ENCODE data around the gene GPER1.

Gene GPER1

GRCh38 chr7:1103009-1103788, 15.3 kb downstream of the GPER1 start:
- TF ChIP-seq POLR2A (IDR thresholded peaks at IDR 0.05; ENCODE audit: low read depth, low read length), result no peak
- DNase-seq (ENCODE audit: insufficient read length, low spot score) (no peak), FAIRE-seq (no peak)

- DNase-seq (ENCODE audit: insufficient read length, low spot score), result no peak
- no peak for FAIRE-seq
- no peak for TF ChIP-seq POLR2A (IDR thresholded peaks at IDR 0.05; ENCODE audit: low read depth, low read length)
These were observed 16.0 kb downstream of the GPER1 start for GRCh38 chr7:1103789-1104515.

DNA sequence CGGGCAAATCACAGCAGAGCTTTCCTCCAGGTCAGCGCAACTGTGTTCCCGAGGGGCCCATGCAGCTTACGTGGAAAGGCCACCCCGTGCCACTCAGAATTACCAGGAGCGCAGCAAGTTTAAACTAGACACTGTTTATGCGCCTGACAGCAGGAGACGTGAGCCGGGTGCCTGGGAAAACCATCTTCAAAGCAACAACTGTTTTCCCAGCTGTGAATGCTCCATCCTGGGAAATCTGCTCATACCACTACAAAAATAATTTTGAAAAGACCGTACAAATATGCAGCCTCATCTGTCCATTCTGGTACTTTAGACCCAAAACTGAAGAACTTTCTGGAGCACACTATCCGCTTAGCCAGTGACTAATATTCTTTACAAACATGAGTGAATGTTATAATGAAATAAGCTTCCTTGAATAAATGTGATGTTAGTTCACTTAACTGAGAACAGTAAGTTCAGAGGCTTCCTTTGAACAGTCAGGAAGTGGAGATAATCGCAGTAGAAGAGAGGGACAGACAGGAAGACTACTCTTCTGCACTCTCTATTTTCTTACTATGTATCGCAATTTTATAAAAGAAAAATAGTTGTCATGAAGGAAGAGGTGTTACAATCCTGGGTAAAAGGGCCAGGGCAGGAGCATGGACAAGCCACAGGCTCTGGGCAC, 16.7 kb downstream of the GPER1 start:
- DNase-seq (ENCODE audit: insufficient read length, low spot score) (no peak), FAIRE-seq (no peak)
- no peak for TF ChIP-seq POLR2A (IDR thresholded peaks at IDR 0.05; ENCODE audit: low read depth, low read length)

DNA sequence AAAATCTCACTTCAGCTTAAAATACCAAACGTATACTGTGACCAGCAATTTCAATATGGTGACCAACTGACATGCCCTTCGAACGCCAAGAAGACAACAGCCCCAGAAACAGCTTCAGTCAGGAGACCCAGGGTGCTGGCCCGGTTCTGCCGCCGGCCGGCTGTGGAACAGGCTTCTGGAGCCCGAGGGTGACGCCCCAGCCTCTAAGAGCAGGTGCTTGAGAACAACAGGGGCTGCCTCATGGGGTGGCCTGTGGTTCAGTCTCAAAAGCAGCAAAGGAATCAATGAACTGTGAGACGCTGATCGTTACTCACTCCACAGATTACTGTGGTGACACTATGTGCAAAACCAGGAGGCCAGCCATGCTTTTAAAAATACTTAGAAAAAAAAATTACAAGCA, 17.3 kb downstream of the GPER1 start:
- no peak for FAIRE-seq
- no peak for TF ChIP-seq POLR2A (IDR thresholded peaks at IDR 0.05; ENCODE audit: low read depth, low read length)
- DNase-seq (ENCODE audit: insufficient read length, low spot score), result no peak

GRCh38 chr7:1106063-1106792, 18.3 kb downstream of the GPER1 start:
- DNase-seq (ENCODE audit: insufficient read length, low spot score) (no peak), FAIRE-seq (no peak)
- no peak for TF ChIP-seq POLR2A (IDR thresholded peaks at IDR 0.05; ENCODE audit: low read depth, low read length)

DNA sequence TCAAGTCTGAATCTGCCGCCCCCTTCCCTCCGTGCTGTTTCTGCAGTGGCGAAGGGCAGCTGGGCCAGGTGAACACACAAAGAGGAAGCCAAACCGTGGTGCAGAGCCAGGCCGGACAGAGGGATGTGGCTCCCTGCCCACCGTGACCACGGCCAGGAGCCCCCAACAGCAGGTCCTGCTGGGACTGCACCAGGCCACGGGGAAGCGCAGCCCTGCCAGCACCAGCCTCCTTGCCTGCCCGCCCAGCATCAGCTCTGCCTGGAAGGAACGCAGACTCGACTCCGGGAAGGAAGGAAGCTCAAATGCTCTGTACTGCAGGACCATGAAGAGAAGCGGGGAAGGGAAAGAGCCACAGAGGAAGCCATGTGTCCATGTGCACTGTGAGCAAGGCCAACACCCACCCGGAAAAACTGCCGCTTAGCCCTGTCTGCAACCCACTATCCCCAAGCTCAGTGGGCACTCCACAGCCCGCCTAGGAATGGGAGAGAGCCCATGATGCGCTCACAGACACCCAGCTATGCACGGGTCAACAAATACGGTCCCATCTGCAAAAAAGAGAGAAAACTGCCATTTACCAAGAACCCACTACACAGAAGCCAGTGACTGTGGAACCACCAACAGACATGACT, 19.0 kb downstream of the GPER1 start:
- FAIRE-seq, result no peak
- DNase-seq (ENCODE audit: insufficient read length, low spot score), result no peak
- no peak for TF ChIP-seq POLR2A (IDR thresholded peaks at IDR 0.05; ENCODE audit: low read depth, low read length)

DNA sequence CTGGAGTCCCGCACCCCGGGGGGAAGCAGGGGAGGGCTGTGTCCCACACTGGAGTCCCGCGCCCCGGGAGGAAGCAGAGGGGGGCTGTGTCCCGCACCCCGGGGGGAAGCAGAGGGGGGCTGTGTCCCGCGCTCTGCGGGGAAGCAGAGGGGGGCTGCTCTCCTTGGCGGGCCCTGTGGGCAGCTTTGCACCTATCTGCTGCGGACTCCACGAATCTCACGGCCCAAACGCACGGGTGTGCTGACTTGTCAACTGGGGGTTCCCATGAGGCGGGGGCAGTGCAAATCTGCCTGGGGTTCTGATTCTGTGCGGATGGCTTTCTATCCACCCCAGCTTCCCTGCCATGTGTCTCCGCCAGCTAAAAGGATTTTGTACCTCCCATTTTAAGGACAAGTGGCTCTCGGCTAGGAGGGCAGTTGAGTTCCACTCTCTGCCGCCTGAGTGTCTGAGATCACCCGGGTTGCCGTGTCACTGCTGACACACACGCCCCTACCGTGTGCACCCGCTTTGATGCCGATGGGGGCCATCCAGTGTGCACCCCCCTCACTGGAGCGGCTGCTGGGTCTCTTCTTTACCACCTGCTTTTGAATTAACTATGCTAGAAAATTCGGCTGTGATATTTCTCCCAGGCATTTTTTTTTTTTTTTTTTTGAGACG, 20.5 kb downstream of the GPER1 start:
- FAIRE-seq, result no peak
- no peak for TF ChIP-seq POLR2A (IDR thresholded peaks at IDR 0.05; ENCODE audit: low read depth, low read length)
- no peak for DNase-seq (ENCODE audit: insufficient read length, low spot score)

DNA sequence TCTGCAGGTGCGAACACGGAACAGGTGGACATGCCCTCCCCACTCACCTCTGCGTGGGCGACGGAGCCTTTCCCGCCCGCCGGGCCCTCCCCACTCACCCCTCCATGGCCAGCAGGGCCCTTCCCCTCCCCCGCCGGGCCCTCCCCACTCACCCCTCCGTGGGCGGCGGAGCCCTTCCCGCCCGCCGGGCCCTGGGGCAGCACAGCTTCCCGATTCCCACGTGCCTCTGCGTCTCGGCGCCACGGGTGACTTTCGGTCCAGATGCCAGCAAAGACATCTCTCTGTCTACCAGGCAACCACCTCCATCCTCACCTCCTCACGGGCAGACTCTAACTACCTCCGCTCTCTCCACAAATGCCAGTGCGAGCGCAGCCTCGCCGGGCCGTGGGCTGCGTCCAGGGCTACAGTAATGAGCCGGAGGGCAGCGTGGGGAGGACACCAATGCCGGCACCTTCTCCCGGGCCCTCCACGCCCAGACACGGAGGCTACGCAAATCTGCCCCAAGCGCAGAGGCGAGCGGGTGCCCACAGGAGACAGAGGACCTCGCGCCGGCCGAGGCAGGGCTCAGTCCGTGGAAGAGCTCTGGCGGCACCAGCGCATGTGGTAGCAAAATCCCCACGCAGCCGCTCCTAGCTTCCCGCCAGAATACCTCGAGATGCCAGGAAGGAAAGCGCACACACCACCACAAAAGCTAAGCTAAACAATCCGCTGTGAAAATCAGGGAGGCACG, 21.8 kb downstream of the GPER1 start:
- DNase-seq (ENCODE audit: insufficient read length, low spot score) (no peak), FAIRE-seq (no peak)
- no peak for TF ChIP-seq POLR2A (IDR thresholded peaks at IDR 0.05; ENCODE audit: low read depth, low read length)

DNA sequence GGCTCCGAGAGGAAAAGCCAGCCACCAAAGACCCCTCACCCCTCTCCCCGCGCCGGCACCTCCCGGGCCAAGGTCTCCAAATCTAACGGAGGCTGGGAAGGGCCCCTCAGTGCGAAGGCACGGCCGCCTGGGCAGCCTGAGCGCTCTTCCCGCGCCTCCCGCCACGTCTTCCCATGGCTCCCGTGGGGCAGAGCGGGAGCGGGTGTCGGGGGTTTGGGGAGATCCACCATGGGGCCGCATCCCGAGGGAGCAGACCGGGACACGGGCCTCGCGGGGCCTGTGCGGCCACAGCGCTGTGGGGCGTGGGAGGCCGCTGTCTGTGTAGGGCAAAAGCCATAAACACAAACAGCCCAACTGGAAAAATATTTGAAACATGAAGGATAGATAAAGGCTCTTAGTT, 22.4 kb downstream of the GPER1 start:
- TF ChIP-seq POLR2A (IDR thresholded peaks at IDR 0.05; ENCODE audit: low read depth, low read length), result no peak
- DNase-seq (ENCODE audit: insufficient read length, low spot score), result no peak
- FAIRE-seq, result no peak

GRCh38 chr7:1111156-1111555, 23.2 kb downstream of the GPER1 start:
- no peak for TF ChIP-seq POLR2A (IDR thresholded peaks at IDR 0.05; ENCODE audit: low read depth, low read length)
- no peak for FAIRE-seq
- DNase-seq (ENCODE audit: insufficient read length, low spot score), result no peak

- no peak for TF ChIP-seq POLR2A (IDR thresholded peaks at IDR 0.05; ENCODE audit: low read depth, low read length)
- FAIRE-seq (no peak), DNase-seq (ENCODE audit: insufficient read length, low spot score) (no peak)
These were observed 24.2 kb downstream of the GPER1 start for GRCh38 chr7:1112109-1112508.
